HepG2 (cell line): ENCODE data around the gene B3GNT2. TPM values are rescaled to one million over a fixed set of nuclear protein-coding genes. Genes with fewer than 3 reads are reported as not detected.
A peak's percentile ranks its signal among the peaks of the same experiment; 100 is the strongest.

Experiments
- CREB1 ChIP-seq, 2 experiments: fragments of 450-650 bp in 1 of 2; IDR thresholded peaks; 2 replicates each; pipeline ENCODE4 v1.6.1; 2016 to 2017; ENCODE audit warnings: control low read depth in 1 of 2, mild to moderate bottlenecking in 1 of 2, missing compliant biosample characterization in 1 of 2, missing genetic modification characterization in 1 of 2
- EHMT2 ChIP-seq: fragments of 200-600 bp; sonication (generic); IDR thresholded peaks from 2 replicates; pipeline ENCODE4 v1.7.0; 2017; ENCODE audit warnings: antibody characterized with exemption, low read depth, low read length, borderline replicate concordance
- HBP1 ChIP-seq: IDR thresholded peaks from 2 replicates; pipeline ENCODE4 v1.6.1; 2016; ENCODE audit warnings: low read depth, control low read depth
- HNF4A ChIP-seq: sonication (generic); formaldehyde crosslinking; IDR thresholded peaks from 2 replicates; pipeline ENCODE4 v1.4.0; 2020; ENCODE audit warnings: missing genetic modification reagents
- JDP2 ChIP-seq: sonication (generic); formaldehyde crosslinking; IDR thresholded peaks from 2 replicates; pipeline ENCODE4 v1.8.1; 2022; ENCODE audit warnings: missing genetic modification reagents, borderline replicate concordance
- MZF1 ChIP-seq: sonication (generic); formaldehyde crosslinking; IDR thresholded peaks from 2 replicates; pipeline ENCODE4 v1.8.1; 2023; ENCODE audit warnings: mild to moderate bottlenecking, missing genetic modification reagents, borderline replicate concordance
- NFYC ChIP-seq: IDR thresholded peaks from 2 replicates; pipeline ENCODE4 v1.6.1; 2016; ENCODE audit warnings: missing genetic modification reagents, missing compliant biosample characterization
- RAD51 ChIP-seq: fragments of 450-650 bp; IDR thresholded peaks from 2 replicates; pipeline ENCODE4 v1.6.1; 2016; ENCODE audit warnings: borderline replicate concordance
- RFXAP ChIP-seq: sonication (generic); formaldehyde crosslinking; IDR thresholded peaks from 2 replicates; pipeline ENCODE4 v1.4.0; 2020; ENCODE audit warnings: missing genetic modification reagents, borderline replicate concordance
- SOX13 ChIP-seq, 3 experiments: fragments of 450-650 bp in 1 of 3; sonication (generic) in 1 of 3; formaldehyde crosslinking in 1 of 3; IDR thresholded peaks in 2 of 3; conservative IDR thresholded peaks in 1 of 3; 2 replicates each; pipeline versions ENCODE4 v1.5.0 to v1.6.1; 2016 to 2020; ENCODE audit warnings: antibody characterized with exemption in 1 of 3, mild to moderate bottlenecking in 1 of 3, missing compliant biosample characterization in 1 of 3, missing genetic modification reagents in 1 of 3, moderate library complexity in 1 of 3
- SRF ChIP-seq: IDR thresholded peaks from 2 replicates; pipeline ENCODE4 v1.6.1; 2011; ENCODE audit warnings: mild to moderate bottlenecking, low read depth, low read length, moderate library complexity
- SRSF4 ChIP-seq: fragments of 200-400 bp; formaldehyde crosslinking; IDR thresholded peaks from one replicate; pipeline ENCODE4 v1.6.1; 2018; ENCODE audit warnings: mild to moderate bottlenecking, low read depth, low read length, moderate library complexity; ENCODE audit not compliant: poor library complexity, severe bottlenecking
- TOE1 ChIP-seq: sonication (generic); formaldehyde crosslinking; IDR thresholded peaks from 2 replicates; pipeline ENCODE4 v1.4.0; 2020; ENCODE audit warnings: mild to moderate bottlenecking, missing genetic modification reagents
- TP53 ChIP-seq: sonication (generic); formaldehyde crosslinking; conservative IDR thresholded peaks from 2 replicates; pipeline ENCODE4 v1.4.0; 2020; ENCODE audit warnings: missing genetic modification reagents
- ZBTB39 ChIP-seq: sonication (generic); formaldehyde crosslinking; IDR thresholded peaks from 2 replicates; pipeline ENCODE4 v1.5.0; 2020; ENCODE audit warnings: missing genetic modification reagents
- ZBTB42 ChIP-seq: sonication (generic); formaldehyde crosslinking; IDR thresholded peaks from 2 replicates; pipeline ENCODE4 v1.5.0; 2020; ENCODE audit warnings: mild to moderate bottlenecking, missing genetic modification reagents
- ZNF383 ChIP-seq: sonication (generic); formaldehyde crosslinking; IDR thresholded peaks from 2 replicates; pipeline ENCODE4 v1.4.0; 2020; ENCODE audit warnings: missing genetic modification reagents, mild to moderate bottlenecking, borderline replicate concordance
- ZSCAN12 ChIP-seq: sonication (generic); formaldehyde crosslinking; IDR thresholded peaks from 2 replicates; pipeline ENCODE4 v1.9.0; 2021; ENCODE audit warnings: mild to moderate bottlenecking, missing genetic modification reagents
- polyA plus RNA-seq, 8 experiments: library from polyadenylated mRNA; depleted of rRNA in 3 of 8; stranded (reverse) in 7 of 8; unstranded in 1 of 8; fragments of >200 nt; fragmentation: Illumina TruSeq in 4 of 8; extraction: Trizol in 4 of 8; gene quantifications; 2 replicates each; pipeline versions ENCODE4 v1.2.1 to v1.2.3, GENCODE V29; 2011 to 2016; ENCODE audit warnings: low read depth in 4 of 8, missing spikeins in 1 of 8, mixed read lengths in 1 of 8; ENCODE audit not compliant: insufficient read depth in 1 of 8
- total RNA-seq, 5 experiments: library from RNA; depleted of rRNA; stranded (reverse); fragments of >200 nt; fragmentation: Illumina TruSeq; extraction: Trizol; gene quantifications; 2 replicates each; pipeline ENCODE4 v1.2.3, GENCODE V29; 2016; ENCODE audit warnings: low read depth in 1 of 5
- TF ChIP-seq, protein P1 (sequence below): sonication (generic); formaldehyde crosslinking; IDR thresholded peaks from 2 replicates; pipeline ENCODE4 v1.5.1; 2020; ENCODE audit warnings: mild to moderate bottlenecking, missing genetic modification reagents, moderate library complexity
- TF ChIP-seq, protein P2 (sequence below): sonication (generic); formaldehyde crosslinking; IDR thresholded peaks from 2 replicates; pipeline ENCODE4 v1.4.0; 2020; ENCODE audit warnings: mild to moderate bottlenecking, missing genetic modification reagents
- TF ChIP-seq, protein P3 (sequence below): sonication (generic); formaldehyde crosslinking; IDR thresholded peaks from 2 replicates; pipeline ENCODE4 v1.8.0; 2023; ENCODE audit warnings: mild to moderate bottlenecking, missing genetic modification reagents

B3GNT2 gene
- total and polyA plus RNA-seq, 2 of the 13 experiments (the other 11 are each of a cell fraction or from before 2014, with no cell fraction given), result 26.3 to 28.5 TPM

- TF ChIP-seq ZBTB39 (CRISPR knock-in tag), result no peak
- no peak for TF ChIP-seq TP53
- TF ChIP-seq RFXAP (CRISPR knock-in tag), result no peak
- TF ChIP-seq, protein P1, sequence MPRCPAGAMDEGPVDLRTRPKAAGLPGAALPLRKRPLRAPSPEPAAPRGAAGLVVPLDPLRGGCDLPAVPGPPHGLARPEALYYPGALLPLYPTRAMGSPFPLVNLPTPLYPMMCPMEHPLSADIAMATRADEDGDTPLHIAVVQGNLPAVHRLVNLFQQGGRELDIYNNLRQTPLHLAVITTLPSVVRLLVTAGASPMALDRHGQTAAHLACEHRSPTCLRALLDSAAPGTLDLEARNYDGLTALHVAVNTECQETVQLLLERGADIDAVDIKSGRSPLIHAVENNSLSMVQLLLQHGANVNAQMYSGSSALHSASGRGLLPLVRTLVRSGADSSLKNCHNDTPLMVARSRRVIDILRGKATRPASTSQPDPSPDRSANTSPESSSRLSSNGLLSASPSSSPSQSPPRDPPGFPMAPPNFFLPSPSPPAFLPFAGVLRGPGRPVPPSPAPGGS, result no peak; the same call in none of the 2 replicates
- no peak; the same call in 1 of the 2 replicates for TF ChIP-seq HBP1 (CRISPR knock-in tag)
- TF ChIP-seq ZBTB42 (CRISPR knock-in tag), result 0 out of 2 replicates have a peak, but pooled peaks have one; percentile 51
- no peak for TF ChIP-seq CREB1 (IDR thresholded peaks at IDR 0.05)
- peak; percentile 39; the same call in 1 of the 2 replicates for TF ChIP-seq CREB1 (CRISPR knock-in tag; IDR thresholded peaks at IDR 0.05)
- TF ChIP-seq, protein P2, sequence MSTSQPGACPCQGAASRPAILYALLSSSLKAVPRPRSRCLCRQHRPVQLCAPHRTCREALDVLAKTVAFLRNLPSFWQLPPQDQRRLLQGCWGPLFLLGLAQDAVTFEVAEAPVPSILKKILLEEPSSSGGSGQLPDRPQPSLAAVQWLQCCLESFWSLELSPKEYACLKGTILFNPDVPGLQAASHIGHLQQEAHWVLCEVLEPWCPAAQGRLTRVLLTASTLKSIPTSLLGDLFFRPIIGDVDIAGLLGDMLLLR, result no peak
- TF ChIP-seq ZSCAN12 (CRISPR knock-in tag), result 0 out of 2 replicates have a peak, but pooled peaks have one; percentile 36
- no peak for TF ChIP-seq RAD51
- no peak for TF ChIP-seq JDP2 (CRISPR knock-in tag)
- peak; percentile 94 for TF ChIP-seq HNF4A (CRISPR knock-in tag)
- TF ChIP-seq SOX13 (IDR thresholded peaks at IDR 0.05), result no peak
- TF ChIP-seq SOX13 (CRISPR knock-in tag; conservative IDR thresholded peaks at IDR 0.05 in 1 of 2, IDR thresholded peaks at IDR 0.05 in 1 of 2), result peak in 1 of 2 experiments; percentile 65; a peak in 2 of 4 replicates
- TF ChIP-seq, protein P3, sequence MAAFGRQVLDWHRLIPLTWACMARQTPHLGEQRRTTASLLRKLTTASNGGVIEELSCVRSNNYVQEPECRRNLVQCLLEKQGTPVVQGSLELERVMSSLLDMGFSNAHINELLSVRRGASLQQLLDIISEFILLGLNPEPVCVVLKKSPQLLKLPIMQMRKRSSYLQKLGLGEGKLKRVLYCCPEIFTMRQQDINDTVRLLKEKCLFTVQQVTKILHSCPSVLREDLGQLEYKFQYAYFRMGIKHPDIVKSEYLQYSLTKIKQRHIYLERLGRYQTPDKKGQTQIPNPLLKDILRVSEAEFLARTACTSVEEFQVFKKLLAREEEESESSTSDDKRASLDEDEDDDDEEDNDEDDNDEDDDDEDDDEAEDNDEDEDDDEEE (CRISPR knock-in tag), result peak; percentile 86; the same call in 1 of the 2 replicates
- no peak for TF ChIP-seq SRSF4
- TF ChIP-seq ZNF383, result 0 out of 2 replicates have a peak, but pooled peaks have one; percentile 46
- TF ChIP-seq SRF, result no peak
- TF ChIP-seq NFYC (CRISPR knock-in tag), result peak; percentile 25; the same call in 1 of the 2 replicates
- TF ChIP-seq MZF1 (CRISPR knock-in tag), result no peak
- no peak for TF ChIP-seq EHMT2
- no peak for TF ChIP-seq TOE1
Observed at GRCh38 chr2:62194558-62195420, 1.1 kb upstream of the B3GNT2 start (continued).
